A549 (cell line): Measurements from ENCODE around the gene ZSWIM5. TPM values are rescaled to one million over a fixed set of nuclear protein-coding genes. Genes with fewer than 3 reads are reported as not detected.
"Not testable (repeated sequence)": the region's sequence is repeated elsewhere in the genome, so short reads cannot be mapped to it uniquely, and the experiment has no call there.

ENCODE experiments used
- ATAC-seq, 2 experiments: fragments of 200-7000 bp in 1 of 2; fragments of >200 bp in 1 of 2; cut with Nextera tagmentation in 1 of 2; cut with Tn5 transposase in 1 of 2; 3 replicates each; pipeline versions ENCODE4 v1.8.0 to v1.9.1; 2018 to 2020; ENCODE audit warnings: mild to moderate bottlenecking in 1 of 2, moderate library complexity in 1 of 2
- CTCF ChIA-PET: fragments of 300-600 bp; sonication (Branson Sonifier 250); formaldehyde crosslinking; extraction: SDS; loops from one replicate; lab custom pipeline; 2021; ENCODE audit warnings: antibody characterized with exemption, inconsistent platforms; lab: Yijun Ruan, JAX
- POLR2A ChIA-PET: fragments of 350-600 bp; formaldehyde crosslinking; extraction: SDS; loops from one replicate; lab custom pipeline; 2021; ENCODE audit warnings: antibody characterized with exemption, inconsistent platforms; lab: Yijun Ruan, JAX
- DNase-seq, 2 experiments: peaks; one replicate each; pipeline versions ENCODE4 v3.0.0 to v3.0.0-alpha.2; 2011 to 2016; ENCODE audit warnings: low read depth in 1 of 2, low spot score in 1 of 2
- FAIRE-seq: peaks from 2 replicates; lab custom pipeline; 2011; peaks lifted over from hg19 to GRCh38; lab: Jason Lieb, UNC
- H3K27ac ChIP-seq, 2 experiments: fragments of >200 bp; sonication (Bioruptor Twin); formaldehyde crosslinking; 3 replicates each; pipeline ENCODE4 v1.5.1; 2016 to 2017
- H3K4me1 ChIP-seq: fragments of >200 bp; sonication (Bioruptor Twin); formaldehyde crosslinking; 3 replicates; pipeline ENCODE4 v1.6.1; 2016
- H3K4me2 ChIP-seq: fragments of >200 bp; sonication (Bioruptor Twin); formaldehyde crosslinking; 3 replicates; pipeline ENCODE4 v1.6.1; 2016
- H3K4me3 ChIP-seq: fragments of >200 bp; sonication (Bioruptor Twin); formaldehyde crosslinking; 3 replicates; pipeline ENCODE4 v1.5.1; 2016
- H3K9me3 ChIP-seq: fragments of >200 bp; sonication (Bioruptor Twin); formaldehyde crosslinking; 3 replicates; pipeline ENCODE4 v1.6.1; 2016
- BHLHE40 ChIP-seq: IDR thresholded peaks from 2 replicates; pipeline ENCODE4 v1.6.1; 2012; ENCODE audit warnings: low read depth, low read length, inconsistent platforms
- CEBPB ChIP-seq, 2 experiments: fragments of >200 bp in 1 of 2; sonication (Bioruptor Twin) in 1 of 2; formaldehyde crosslinking in 1 of 2; IDR thresholded peaks; 2 replicates each; pipeline ENCODE4 v1.6.1; 2012 to 2016
- CHD2 ChIP-seq: fragments of 150-350 bp; IDR thresholded peaks from 2 replicates; pipeline ENCODE4 v1.6.1; 2014; ENCODE audit warnings: low read length; ENCODE audit not compliant: partially characterized antibody
- FOSB ChIP-seq: fragments of 250-450 bp; sonication (Bioruptor Pico); IDR thresholded peaks from 2 replicates; pipeline ENCODE4 v1.5.0; 2020; ENCODE audit warnings: mild to moderate bottlenecking, moderate library complexity
- FOSL2 ChIP-seq, 2 experiments: fragments of 450-650 bp in 1 of 2; fragments of >200 bp in 1 of 2; sonication (Bioruptor Twin) in 1 of 2; formaldehyde crosslinking; IDR thresholded peaks; 2 replicates each; pipeline versions ENCODE4 v1.5.0 to v1.6.1; 2016 to 2020; ENCODE audit warnings: mild to moderate bottlenecking in 1 of 2, moderate library complexity in 1 of 2
- FOXS1 ChIP-seq: fragments of 250-450 bp; sonication (Bioruptor Pico); IDR thresholded peaks from 2 replicates; pipeline ENCODE4 v1.5.0; 2020; ENCODE audit warnings: mild to moderate bottlenecking, moderate library complexity
- GATA3 ChIP-seq: IDR thresholded peaks from 2 replicates; pipeline ENCODE4 v1.6.1; 2012; ENCODE audit warnings: borderline replicate concordance
- HDAC2 ChIP-seq: fragments of 200-600 bp; sonication (generic); IDR thresholded peaks from 2 replicates; pipeline ENCODE4 v1.6.1; 2016
- HEYL ChIP-seq: fragments of 250-450 bp; sonication (Bioruptor Pico); IDR thresholded peaks from 2 replicates; pipeline ENCODE4 v1.8.0; 2021; ENCODE audit warnings: mild to moderate bottlenecking, moderate library complexity
- HOXB13 ChIP-seq: fragments of 250-450 bp; sonication (Bioruptor Pico); IDR thresholded peaks from 2 replicates; pipeline ENCODE4 v1.5.0; 2020; ENCODE audit warnings: low read depth, mild to moderate bottlenecking, moderate library complexity
- JUN ChIP-seq, 2 experiments: fragments of >200 bp; sonication (Bioruptor Twin); formaldehyde crosslinking; IDR thresholded peaks; 2 replicates in 1 of 2; 3 replicates in 1 of 2; pipeline ENCODE4 v1.6.1; 2016 to 2017
- JUNB ChIP-seq: fragments of >200 bp; sonication (Bioruptor Twin); formaldehyde crosslinking; IDR thresholded peaks from 2 replicates; pipeline ENCODE4 v1.6.1; 2016
- KDM5A ChIP-seq: fragments of 200-600 bp; sonication (generic); IDR thresholded peaks from 2 replicates; pipeline ENCODE4 v1.6.1; 2016; ENCODE audit warnings: antibody characterized with exemption, mild to moderate bottlenecking
- MAZ ChIP-seq: fragments of 150-350 bp; IDR thresholded peaks from 2 replicates; pipeline ENCODE4 v1.6.1; 2014; ENCODE audit warnings: antibody characterized with exemption, low read depth, low read length, borderline replicate concordance
- MYC ChIP-seq: IDR thresholded peaks from 2 replicates; pipeline ENCODE4 v1.6.1; 2012; ENCODE audit warnings: mild to moderate bottlenecking, inconsistent platforms, low read length, improper control_type of control experiment, borderline replicate concordance
- NPAS2 ChIP-seq: fragments of 250-450 bp; sonication (Bioruptor Pico); IDR thresholded peaks from 2 replicates; pipeline ENCODE4 v1.8.0; 2022; ENCODE audit warnings: mild to moderate bottlenecking, moderate library complexity, borderline replicate concordance
- NR3C1 ChIP-seq: fragments of >200 bp; sonication (Bioruptor Twin); formaldehyde crosslinking; IDR thresholded peaks from 3 replicates; pipeline ENCODE4 v1.6.1; 2017
- PHF8 ChIP-seq: fragments of 200-600 bp; sonication (generic); IDR thresholded peaks from 2 replicates; pipeline ENCODE4 v1.6.1; 2016; ENCODE audit warnings: low read depth, mild to moderate bottlenecking, antibody characterized with exemption, moderate library complexity, borderline replicate concordance
- RAD21 ChIP-seq, 2 experiments: fragments of >200 bp in 1 of 2; sonication (Bioruptor Twin) in 1 of 2; formaldehyde crosslinking in 1 of 2; IDR thresholded peaks in 1 of 2; conservative IDR thresholded peaks in 1 of 2; 2 replicates in 1 of 2; 3 replicates in 1 of 2; pipeline ENCODE4 v1.6.1; 2012 to 2018; ENCODE audit warnings: inconsistent platforms in 1 of 2
- RARB ChIP-seq: fragments of 250-450 bp; sonication (Bioruptor Pico); IDR thresholded peaks from 2 replicates; pipeline ENCODE4 v1.8.0; 2021; ENCODE audit warnings: mild to moderate bottlenecking, moderate library complexity
- RCOR1 ChIP-seq: fragments of 150-350 bp; IDR thresholded peaks from 2 replicates; pipeline ENCODE4 v1.6.1; 2014; ENCODE audit warnings: antibody characterized with exemption, low read length, low read depth
- REST ChIP-seq: fragments of 200-600 bp; sonication (generic); IDR thresholded peaks from 2 replicates; pipeline ENCODE4 v1.6.1; 2016; ENCODE audit warnings: antibody characterized with exemption, mild to moderate bottlenecking, moderate library complexity
- RNF2 ChIP-seq: fragments of 200-600 bp; sonication (generic); IDR thresholded peaks from 2 replicates; pipeline ENCODE4 v1.6.1; 2016; ENCODE audit warnings: low read depth, mild to moderate bottlenecking, antibody characterized with exemption, moderate library complexity, borderline replicate concordance
- TP53 ChIP-seq: fragments of 250-450 bp; sonication (Bioruptor Pico); IDR thresholded peaks from 2 replicates; pipeline ENCODE4 v1.5.0; 2021; ENCODE audit warnings: mild to moderate bottlenecking, moderate library complexity
- ZC3H11A ChIP-seq: fragments of 450-650 bp; IDR thresholded peaks from 2 replicates; pipeline ENCODE4 v1.6.1; 2014; ENCODE audit warnings: antibody characterized with exemption, mild to moderate bottlenecking
- ZNF302 ChIP-seq: fragments of 250-450 bp; sonication (Bioruptor Pico); IDR thresholded peaks from 2 replicates; pipeline ENCODE4 v1.9.0; 2021; ENCODE audit warnings: inconsistent platforms, mild to moderate bottlenecking, moderate library complexity
- WGBS: methylation state at CpG from one replicate; pipeline ENCODE4 v1.1.6; 2017; ENCODE audit errors: missing lambda C conversion rate; 5-methylcytosine and 5-hydroxymethylcytosine counted together
- polyA plus RNA-seq, 4 experiments: library from polyadenylated mRNA; depleted of rRNA in 3 of 4; stranded (reverse); fragments of >200 nt; fragmentation: RNase III in 1 of 4; extraction: RNeasy Plus Mini Kit Qiagen cat#74134 plus additional on column Dnase treatment in 1 of 4; gene quantifications; 2 replicates in 3 of 4; 3 replicates in 1 of 4; pipeline ENCODE4 v1.2.3, GENCODE V29; 2011 to 2017
- TF ChIP-seq, protein P1 (sequence below): IDR thresholded peaks from 2 replicates; pipeline ENCODE4 v1.6.1; 2012
- TF ChIP-seq, protein P2 (sequence below): fragments of >200 bp; sonication (Bioruptor Twin); formaldehyde crosslinking; IDR thresholded peaks from 2 replicates; pipeline ENCODE4 v1.6.1; 2016
- TF ChIP-seq, protein P3 (sequence below): fragments of 450-650 bp; IDR thresholded peaks from 2 replicates; pipeline ENCODE4 v1.6.1; 2014; ENCODE audit warnings: antibody characterized with exemption

Gene ZSWIM5
- polyA plus RNA-seq, 2 of the 4 experiments (the other 2 are of a cell fraction), result 0.52 to 1.3 TPM

GRCh38 chr1:45103534-45103933 is 102.9 kb downstream of the ZSWIM5 start:
- ChIA-PET CTCF (no interaction called here), POLR2A (no interaction called here)
- H3K9me3 ChIP-seq, result no peaks in the 10 kb centered on the region
- DNase-seq, result no peak
- H3K4me1 ChIP-seq, result no peaks in the 10 kb centered on the region
- H3K27ac ChIP-seq, result no peak overlapping the region
- no peak for ATAC-seq
- H3K4me3 ChIP-seq, result no peak overlapping the region
- FAIRE-seq, result no peak
- H3K4me2 ChIP-seq, result no peak overlapping the region
- TF ChIP-seq MAZ (no peak), HDAC2 (no peak), RARB (no peak), JUNB (no peak), RNF2 (no peak), MYC (no peak), RAD21 (conservative IDR thresholded peaks at IDR 0.05 in 1 of 2, IDR thresholded peaks at IDR 0.05 in 1 of 2) (no peak), BHLHE40 (no peak), TP53 (CRISPR knock-in tag) (no peak), FOSL2 (IDR thresholded peaks at IDR 0.05) (no peak), FOSL2 (CRISPR knock-in tag; IDR thresholded peaks at IDR 0.05) (no peak), ZNF302 (no peak)
- TF ChIP-seq, protein P1, sequence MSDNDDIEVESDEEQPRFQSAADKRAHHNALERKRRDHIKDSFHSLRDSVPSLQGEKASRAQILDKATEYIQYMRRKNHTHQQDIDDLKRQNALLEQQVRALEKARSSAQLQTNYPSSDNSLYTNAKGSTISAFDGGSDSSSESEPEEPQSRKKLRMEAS, result no peak

GRCh38 chr1:45101947-45102346 is 104.5 kb downstream of the ZSWIM5 start:
- ATAC-seq, result no peak
- Histone ChIP-seq H3K4me1 (peaks cover 5% of the 10 kb centered on the region; the same call in 2 of the 3 replicates), H3K4me3 (no peak overlapping the region), H3K27ac (no peak overlapping the region), H3K9me3 (no peaks in the 10 kb centered on the region), H3K4me2 (no peak overlapping the region)
- POLR2A ChIA-PET, result no interaction called here
- no peak for DNase-seq
- TF ChIP-seq RNF2, result no peak
- TF ChIP-seq FOSL2 (IDR thresholded peaks at IDR 0.05), result no peak
- TF ChIP-seq FOSL2 (CRISPR knock-in tag; IDR thresholded peaks at IDR 0.05), result no peak
- TF ChIP-seq FOXS1, result no peak
- no peak for TF ChIP-seq REST
- TF ChIP-seq NPAS2, result no peak
- TF ChIP-seq HOXB13 (CRISPR knock-in tag), result no peak
- TF ChIP-seq KDM5A, result no peak
- TF ChIP-seq, protein P2, sequence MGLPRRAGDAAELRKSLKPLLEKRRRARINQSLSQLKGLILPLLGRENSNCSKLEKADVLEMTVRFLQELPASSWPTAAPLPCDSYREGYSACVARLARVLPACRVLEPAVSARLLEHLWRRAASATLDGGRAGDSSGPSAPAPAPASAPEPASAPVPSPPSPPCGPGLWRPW, result no peak
- no peak for TF ChIP-seq RARB
- TF ChIP-seq FOSB (CRISPR knock-in tag), result no peak
- no peak for TF ChIP-seq CHD2
- no peak for TF ChIP-seq HEYL (CRISPR knock-in tag)
- no peak for TF ChIP-seq JUN (IDR thresholded peaks at IDR 0.05)
- TF ChIP-seq CEBPB (IDR thresholded peaks at IDR 0.05), result no peak
- no peak for TF ChIP-seq RCOR1
- TF ChIP-seq, protein P3, sequence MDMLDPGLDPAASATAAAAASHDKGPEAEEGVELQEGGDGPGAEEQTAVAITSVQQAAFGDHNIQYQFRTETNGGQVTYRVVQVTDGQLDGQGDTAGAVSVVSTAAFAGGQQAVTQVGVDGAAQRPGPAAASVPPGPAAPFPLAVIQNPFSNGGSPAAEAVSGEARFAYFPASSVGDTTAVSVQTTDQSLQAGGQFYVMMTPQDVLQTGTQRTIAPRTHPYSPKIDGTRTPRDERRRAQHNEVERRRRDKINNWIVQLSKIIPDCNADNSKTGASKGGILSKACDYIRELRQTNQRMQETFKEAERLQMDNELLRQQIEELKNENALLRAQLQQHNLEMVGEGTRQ, result no peak
- TF ChIP-seq GATA3, result no peak
- no peak for TF ChIP-seq PHF8
- TF ChIP-seq ZC3H11A, result no peak
- TF ChIP-seq NR3C1, result no peak
- CTCF ChIA-PET, result no interaction called here
- FAIRE-seq, result no peak

DNA sequence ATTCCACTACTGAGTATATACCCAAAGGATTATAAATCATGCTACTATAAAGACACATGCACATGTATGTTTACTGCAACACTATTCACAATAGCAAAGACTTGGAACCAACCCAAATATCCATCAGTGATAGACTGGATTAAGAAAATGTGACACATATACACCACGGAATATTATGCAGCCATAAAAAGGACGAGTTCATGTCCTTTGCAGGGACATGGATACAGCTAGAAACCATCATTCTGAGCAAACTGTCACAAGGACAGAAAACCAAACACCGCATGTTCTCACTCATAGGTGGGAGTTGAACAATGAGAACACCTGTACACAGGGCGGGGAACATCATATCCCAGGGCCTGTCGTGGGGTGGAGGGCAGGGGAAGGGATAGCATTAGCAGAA is 104.9 kb downstream of the ZSWIM5 start:
- H3K27ac ChIP-seq, H3K4me3 ChIP-seq, ATAC-seq, H3K9me3 ChIP-seq, CTCF ChIA-PET, FAIRE-seq, DNase-seq, H3K4me2 ChIP-seq, POLR2A ChIA-PET, H3K4me1 ChIP-seq: not testable (repeated sequence)
- 57% methylated on average over 5 of the region's 5 CpGs for WGBS
